Measurements from ENCODE around the gene FAM185A.
"Not testable (repeated sequence)": the region's sequence is repeated elsewhere in the genome, so short reads cannot be mapped to it uniquely, and the experiment has no call there.

- not testable (repeated sequence) for TF ChIP-seq CTCF, POLR2A (IDR thresholded peaks at IDR 0.05)
These were observed 47.3 kb downstream of the FAM185A start for GRCh38 chr7:102795987-102796595.

Measured in heart left ventricle (tissue), 13 donors.